Measurements from ENCODE around the gene ERP27.

Gene ERP27

GRCh38 chr12:14938301-14938700, at the start of gene ERP27:
ERP27 (minus strand) TSS chr12:14938537; CDS start chr12:14938508, 29 bp downstream.
- DNase-seq: no peak

GRCh38 chr12:14988035-14988434, 49.7 kb upstream of the ERP27 start:
- DNase-seq: no peak

GRCh38 chr12:14986449-14986848, 48.1 kb upstream of the ERP27 start:
- DNase-seq: no peak

- DNase-seq: no peak
Measured at GRCh38 chr12:14984766-14985285, 46.5 kb upstream of the ERP27 start.

GRCh38 chr12:14984036-14984435, 45.7 kb upstream of the ERP27 start:
- no peak for DNase-seq

GRCh38 chr12:14982991-14983390, 44.7 kb upstream of the ERP27 start:
- no peak for DNase-seq

GRCh38 chr12:14982562-14982961, 44.2 kb upstream of the ERP27 start:
- no peak for DNase-seq

GRCh38 chr12:14981049-14981448, 42.7 kb upstream of the ERP27 start:
- DNase-seq: no peak

GRCh38 chr12:14979468-14979867, 41.1 kb upstream of the ERP27 start:
- DNase-seq: no peak

- DNase-seq: no peak
Measured at GRCh38 chr12:14976658-14977057, 38.3 kb upstream of the ERP27 start.

GRCh38 chr12:14975457-14975856, 37.1 kb upstream of the ERP27 start:
- DNase-seq: no peak

GRCh38 chr12:14974633-14975032, 36.3 kb upstream of the ERP27 start:
- DNase-seq: no peak

GRCh38 chr12:14972816-14973215, 34.5 kb upstream of the ERP27 start, which contains the start of gene PDE6H:
PDE6H (plus strand) TSS chr12:14973042; CDS start chr12:14978013, 4,971 bp downstream.
- no peak for DNase-seq

GRCh38 chr12:14970473-14970872, 32.1 kb upstream of the ERP27 start:
- no peak for DNase-seq

GRCh38 chr12:14968478-14968877, 30.1 kb upstream of the ERP27 start:
- DNase-seq: no peak

GRCh38 chr12:14965221-14965620, 26.9 kb upstream of the ERP27 start:
- no peak for DNase-seq

- no peak for DNase-seq
Measured at GRCh38 chr12:14964406-14964805, 26.1 kb upstream of the ERP27 start.

GRCh38 chr12:14963520-14963919, 25.2 kb upstream of the ERP27 start:
- DNase-seq: no peak

- DNase-seq: no peak
Measured at GRCh38 chr12:14962797-14963196, 24.5 kb upstream of the ERP27 start.

- no peak for DNase-seq
Measured at GRCh38 chr12:14962153-14962539, 23.8 kb upstream of the ERP27 start.

GRCh38 chr12:14961466-14962152, 23.3 kb upstream of the ERP27 start, which contains the start of gene ARHGDIB:
ARHGDIB (minus strand) TSS chr12:14961601; CDS start chr12:14950712, 10,889 bp downstream.
- no peak for DNase-seq

- DNase-seq: no peak
Measured at GRCh38 chr12:14960548-14961465, 22.5 kb upstream of the ERP27 start.

- no peak for DNase-seq
Measured at GRCh38 chr12:14959916-14960496, 21.7 kb upstream of the ERP27 start.

All from midbrain (tissue), 1 donor.